Kidney epithelial cell (primary cell): ENCODE results near the gene POU2F1. TPM values are rescaled to one million over a fixed set of nuclear protein-coding genes. Genes with fewer than 3 reads are reported as not detected.

ENCODE experiments used
- DNase-seq: peaks from one replicate; pipeline ENCODE4 v3.0.0-alpha.2; 2010; ENCODE audit warnings: low read depth
- H3K27me3 ChIP-seq: 2 replicates; pipeline ENCODE4 v1.6.0; 2011; ENCODE audit warnings: low read length; ENCODE audit not compliant: control insufficient read depth, insufficient read depth
- H3K36me3 ChIP-seq: 2 replicates; pipeline ENCODE4 v1.5.1; 2011; ENCODE audit warnings: low read length; ENCODE audit not compliant: control insufficient read depth, insufficient read depth
- H3K4me3 ChIP-seq: 2 replicates; pipeline ENCODE4 v1.5.1; 2011; ENCODE audit warnings: low read depth, mild to moderate bottlenecking, control low read depth, low read length
- total RNA-seq: library from RNA; depleted of rRNA; stranded (reverse); fragments of >200 nt; gene quantifications from 2 replicates; pipeline ENCODE4 v1.2.3, GENCODE V29; 2015
- TF ChIP-seq, protein P1 (sequence below): IDR thresholded peaks from 2 replicates; pipeline ENCODE4 v1.5.1; 2011; ENCODE audit warnings: mild to moderate bottlenecking, moderate library complexity, low read length, control low read depth, inconsistent platforms; ENCODE audit not compliant: insufficient read depth, poor library complexity, severe bottlenecking

The POU2F1 gene
- total RNA-seq, 1 donor from 2014 or later = 8.4 TPM

DNA sequence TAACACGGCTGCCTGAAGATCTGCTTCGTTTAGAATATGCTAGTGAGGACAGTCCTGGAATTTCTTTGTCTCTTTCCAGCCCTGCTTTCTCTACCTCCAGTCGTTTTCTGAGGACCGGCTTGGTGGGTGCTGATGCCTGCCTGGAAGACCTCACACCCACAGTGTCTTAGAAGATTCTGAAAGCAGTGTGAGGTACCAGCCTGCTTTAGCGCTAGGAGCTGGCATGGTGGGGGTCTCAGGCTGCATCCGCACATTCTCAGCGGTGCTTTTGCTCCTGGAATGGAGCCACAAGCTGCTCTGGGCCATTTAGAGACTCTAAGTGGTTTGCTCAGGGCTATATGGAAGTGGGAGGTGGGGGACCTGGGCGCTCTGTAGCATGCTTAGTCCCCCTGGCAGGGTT is 236.2 kb downstream of the POU2F1 start:
- TF ChIP-seq, protein P1, sequence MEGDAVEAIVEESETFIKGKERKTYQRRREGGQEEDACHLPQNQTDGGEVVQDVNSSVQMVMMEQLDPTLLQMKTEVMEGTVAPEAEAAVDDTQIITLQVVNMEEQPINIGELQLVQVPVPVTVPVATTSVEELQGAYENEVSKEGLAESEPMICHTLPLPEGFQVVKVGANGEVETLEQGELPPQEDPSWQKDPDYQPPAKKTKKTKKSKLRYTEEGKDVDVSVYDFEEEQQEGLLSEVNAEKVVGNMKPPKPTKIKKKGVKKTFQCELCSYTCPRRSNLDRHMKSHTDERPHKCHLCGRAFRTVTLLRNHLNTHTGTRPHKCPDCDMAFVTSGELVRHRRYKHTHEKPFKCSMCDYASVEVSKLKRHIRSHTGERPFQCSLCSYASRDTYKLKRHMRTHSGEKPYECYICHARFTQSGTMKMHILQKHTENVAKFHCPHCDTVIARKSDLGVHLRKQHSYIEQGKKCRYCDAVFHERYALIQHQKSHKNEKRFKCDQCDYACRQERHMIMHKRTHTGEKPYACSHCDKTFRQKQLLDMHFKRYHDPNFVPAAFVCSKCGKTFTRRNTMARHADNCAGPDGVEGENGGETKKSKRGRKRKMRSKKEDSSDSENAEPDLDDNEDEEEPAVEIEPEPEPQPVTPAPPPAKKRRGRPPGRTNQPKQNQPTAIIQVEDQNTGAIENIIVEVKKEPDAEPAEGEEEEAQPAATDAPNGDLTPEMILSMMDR = no peak
- peaks cover 2% of the 10 kb centered on the region for H3K27me3 ChIP-seq
- DNase-seq = no peak
- no peak overlapping the region for H3K4me3 ChIP-seq
- no peaks in the 10 kb centered on the region for H3K36me3 ChIP-seq

DNA sequence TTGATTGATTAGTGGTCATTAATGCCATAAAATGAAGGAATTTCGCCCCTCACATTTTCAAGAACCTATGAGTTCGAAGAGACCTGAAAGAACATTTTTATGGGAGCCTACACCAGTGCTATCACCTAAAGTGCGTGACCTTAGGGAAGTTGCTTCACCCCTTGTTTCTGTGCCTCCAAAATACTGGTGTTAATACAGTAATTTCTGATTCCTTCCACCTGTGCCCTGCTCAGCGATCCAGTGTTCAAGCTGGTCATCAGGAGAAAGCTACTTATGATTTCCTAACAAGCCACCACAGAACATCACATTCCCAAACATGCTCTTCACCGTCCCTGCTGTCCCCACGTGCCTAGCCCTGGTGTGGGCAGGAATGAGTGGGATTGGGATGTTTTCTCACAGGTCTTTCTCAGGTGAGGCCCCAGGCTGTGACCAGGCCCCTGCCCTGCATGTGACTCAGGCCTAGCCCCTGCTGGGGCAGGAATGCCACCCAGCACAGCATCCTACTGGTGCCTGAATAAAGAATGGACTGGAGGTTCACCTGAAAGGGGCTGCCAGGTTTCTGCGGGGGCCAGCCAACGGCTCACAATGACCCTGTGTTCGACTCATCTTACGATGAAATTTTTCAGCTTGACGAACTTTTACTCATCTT is 237.4 kb downstream of the POU2F1 start:
- Histone ChIP-seq H3K4me3 (no peak overlapping the region), H3K36me3 (no peaks in the 10 kb centered on the region), H3K27me3 (peaks cover 2% of the 10 kb centered on the region)
- no peak for DNase-seq
- TF ChIP-seq, protein P1 = no peak

DNA sequence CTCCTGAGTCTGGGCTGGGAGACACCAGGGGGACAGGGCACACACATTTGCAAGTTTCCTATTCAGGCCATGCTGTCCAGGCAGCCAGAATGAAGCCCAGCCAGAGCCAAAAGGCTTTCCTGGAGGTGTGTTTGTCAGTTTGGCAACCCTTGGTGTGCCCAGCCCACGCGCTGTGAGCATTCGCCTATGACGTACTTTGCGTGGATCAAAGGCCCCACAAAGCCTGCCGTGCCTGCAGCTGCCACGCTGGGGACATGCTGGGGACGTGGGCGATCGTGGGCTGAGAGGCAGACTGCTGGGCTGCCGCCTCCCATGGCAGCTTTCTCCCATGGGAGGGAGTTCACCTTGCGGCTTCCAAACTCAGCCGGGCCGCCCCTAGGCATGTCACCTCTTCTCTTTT is 240.2 kb downstream of the POU2F1 start:
- H3K27me3 ChIP-seq = no peaks in the 10 kb centered on the region
- TF ChIP-seq, protein P1 = no peak
- DNase-seq = no peak
- no peaks in the 10 kb centered on the region for H3K36me3 ChIP-seq
- no peak overlapping the region for H3K4me3 ChIP-seq

DNA sequence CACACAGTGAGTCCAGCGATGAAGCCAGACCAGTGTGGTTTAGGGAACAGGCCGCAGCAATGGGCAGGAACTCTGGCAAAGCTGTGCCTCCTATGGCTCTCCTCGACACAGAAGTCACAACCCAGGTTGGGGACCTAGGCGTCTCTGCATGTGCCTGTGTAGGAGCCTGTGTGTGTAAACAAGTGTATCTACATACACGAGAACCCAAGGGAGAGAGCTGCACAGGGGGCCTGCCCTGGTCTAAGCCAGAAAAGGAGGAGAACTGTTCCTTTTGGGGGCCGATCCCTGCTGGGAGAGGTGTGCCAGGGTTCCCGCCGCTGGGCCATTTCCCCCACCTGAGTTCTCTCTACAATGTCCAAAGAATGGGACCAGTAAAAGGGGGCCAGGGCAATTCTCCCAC is 241.7 kb downstream of the POU2F1 start:
- H3K4me3 ChIP-seq = no peak overlapping the region
- TF ChIP-seq, protein P1 = no peak
- H3K27me3 ChIP-seq = no peaks in the 10 kb centered on the region
- no peak for DNase-seq
- H3K36me3 ChIP-seq = no peaks in the 10 kb centered on the region

DNA sequence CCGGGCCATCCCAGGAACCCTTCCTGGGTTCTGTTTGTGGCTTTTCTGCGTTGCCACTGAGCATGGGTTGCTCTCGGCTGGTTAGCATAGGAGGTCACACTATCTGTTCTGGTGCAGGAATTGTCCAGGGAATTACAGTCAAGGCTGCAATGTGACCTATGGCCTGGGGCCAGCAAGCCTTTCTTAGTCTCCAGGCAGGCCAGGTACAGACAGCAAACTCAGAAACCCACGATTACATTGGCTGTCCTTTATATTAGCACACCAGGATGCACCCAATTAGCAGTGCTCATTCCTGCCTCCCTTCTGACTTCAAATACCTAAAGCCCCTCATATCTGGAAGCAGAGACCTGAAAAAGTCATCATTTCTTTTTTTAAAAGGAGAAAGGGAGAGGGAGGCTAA is 242.4 kb downstream of the POU2F1 start:
- no peaks in the 10 kb centered on the region for H3K36me3 ChIP-seq
- H3K27me3 ChIP-seq = no peaks in the 10 kb centered on the region
- no peak overlapping the region for H3K4me3 ChIP-seq
- TF ChIP-seq, protein P1 = no peak
- no peak for DNase-seq
